HFF-Myc (cell line): ENCODE data around the gene SLC17A1.

Source experiments
- DNase-seq: peaks from one replicate; pipeline ENCODE4 v3.0.0-alpha.2; 2011; ENCODE audit warnings: low read depth; ENCODE audit errors: extremely low read depth
- H3K4me3 ChIP-seq: replicated peaks from 2 replicates; pipeline ENCODE4 v1.5.1; 2011; ENCODE audit warnings: low read depth, mild to moderate bottlenecking, control low read depth, low read length
- CTCF ChIP-seq: IDR thresholded peaks from 2 replicates; pipeline ENCODE4 v1.5.1; 2012; ENCODE audit warnings: mild to moderate bottlenecking, low read depth, low read length, control low read depth; ENCODE audit errors: missing control alignments

SLC17A1 gene

DNA sequence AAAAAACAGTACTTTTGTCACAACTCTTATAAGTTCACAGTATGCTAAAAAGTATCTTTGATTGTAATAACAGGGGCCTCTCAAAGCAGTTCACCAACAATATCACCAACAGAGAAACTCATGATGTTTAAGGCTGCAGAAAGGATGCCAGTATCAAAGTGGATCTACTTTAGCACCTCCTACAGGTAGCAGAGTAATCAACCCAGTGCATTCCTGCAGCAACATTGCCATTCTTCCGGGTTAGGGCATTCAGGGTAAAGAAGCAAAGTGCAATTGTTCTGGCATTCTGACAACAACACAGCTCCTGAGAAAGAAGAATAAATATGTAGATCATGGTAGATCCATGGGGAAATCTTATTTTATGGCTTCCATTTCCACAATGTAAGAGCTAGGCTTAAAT, 84.9 kb downstream of the SLC17A1 start:
- no peak for DNase-seq
- no peak for TF ChIP-seq CTCF
- H3K4me3 ChIP-seq = no peak overlapping the region

DNA sequence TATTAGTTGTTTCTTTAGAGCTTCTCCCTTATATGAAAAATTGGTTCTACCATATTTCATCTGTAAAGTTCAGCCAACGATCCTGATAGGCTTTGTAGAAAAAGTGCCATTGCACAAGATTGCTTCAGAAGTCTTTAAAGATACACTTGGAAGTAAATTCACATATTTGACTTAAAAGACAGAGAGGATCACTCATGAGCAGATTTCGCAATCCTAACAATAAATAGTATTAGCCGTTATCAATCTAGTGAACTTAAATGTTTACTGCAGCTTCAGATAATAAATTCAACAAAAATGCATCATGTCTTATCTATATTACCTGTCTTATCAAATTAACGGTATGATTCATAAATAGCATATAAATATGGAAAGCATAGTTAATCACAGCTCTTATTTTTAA, 86.0 kb downstream of the SLC17A1 start:
- TF ChIP-seq CTCF = no peak
- no peak for DNase-seq
- H3K4me3 ChIP-seq = no peak overlapping the region

GRCh38 chr6:25743868-25744267, 88.0 kb downstream of the SLC17A1 start:
- TF ChIP-seq CTCF = no peak
- DNase-seq = no peak
- H3K4me3 ChIP-seq = no peak overlapping the region

- no peak for TF ChIP-seq CTCF
- H3K4me3 ChIP-seq = no peak overlapping the region
- DNase-seq = no peak
Observed at GRCh38 chr6:25735261-25735660, 96.6 kb downstream of the SLC17A1 start.
